HG03558 (cell line): ENCODE results near the gene RAB33A.
A peak's percentile ranks its signal among the peaks of the same experiment; 100 is the strongest.

Experiments used
- ATAC-seq: cut with Tn5 transposase; IDR thresholded peaks from one replicate; pipeline ENCODE4 v1.9.1; 2021; ENCODE audit warnings: moderate number of reproducible peaks; ENCODE audit not compliant: unreplicated experiment; ENCODE audit errors: extremely low read depth

RAB33A gene

DNA sequence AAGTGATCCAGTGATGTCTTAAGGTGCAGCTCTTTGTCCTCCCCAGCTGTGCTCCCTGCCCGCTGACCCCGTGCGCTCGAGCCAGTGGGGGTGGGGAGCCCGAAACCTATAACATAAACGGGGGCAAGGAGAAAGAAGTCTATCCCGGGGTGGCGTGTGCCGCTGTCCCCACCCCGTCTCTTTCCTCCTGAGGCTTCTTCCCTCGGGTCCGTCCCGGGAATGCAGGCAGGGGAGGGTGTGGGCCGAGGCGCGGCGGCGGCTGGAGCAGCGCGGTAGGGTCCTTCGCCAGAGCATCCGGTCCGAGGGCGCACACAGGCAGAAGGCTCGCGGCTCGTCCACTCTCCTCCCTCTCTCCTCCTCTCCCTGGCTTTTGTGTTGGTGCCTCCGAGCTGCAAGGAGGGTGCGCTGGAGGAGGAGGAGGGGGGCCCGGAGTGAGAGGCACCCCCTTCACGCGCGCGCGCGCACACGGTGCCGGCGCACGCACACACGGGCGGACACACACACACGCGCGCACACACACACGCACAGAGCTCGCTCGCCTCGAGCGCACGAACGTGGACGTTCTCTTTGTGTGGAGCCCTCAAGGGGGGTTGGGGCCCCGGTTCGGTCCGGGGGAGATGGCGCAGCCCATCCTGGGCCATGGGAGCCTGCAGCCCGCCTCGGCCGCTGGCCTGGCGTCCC, at the start of gene RAB33A:
RAB33A (plus strand) TSS at position 517 of the 681 bp plus-strand sequence; CDS start at position 618, 101 bp downstream.
- ATAC-seq: no peak

DNA sequence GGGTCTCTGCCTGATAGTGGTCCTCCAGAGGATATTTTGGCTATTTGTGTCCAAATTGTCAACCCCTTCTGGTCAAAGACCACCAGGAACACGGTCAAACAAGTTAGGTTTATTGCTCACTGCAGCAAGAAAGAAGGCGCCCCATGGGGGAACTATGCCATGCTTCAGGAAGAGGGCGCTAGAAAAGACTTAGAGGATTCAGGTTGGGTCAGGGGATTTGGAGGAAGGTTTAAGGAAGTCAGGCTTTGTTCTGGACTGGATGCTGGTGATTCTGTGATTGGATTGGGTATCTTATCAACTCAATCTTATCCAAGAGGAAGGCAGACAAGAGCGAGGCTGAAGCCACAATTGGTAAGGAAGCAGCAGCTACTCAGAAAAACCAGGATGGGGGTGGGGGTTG, 47.2 kb upstream of the RAB33A start:
- no peak for ATAC-seq

DNA sequence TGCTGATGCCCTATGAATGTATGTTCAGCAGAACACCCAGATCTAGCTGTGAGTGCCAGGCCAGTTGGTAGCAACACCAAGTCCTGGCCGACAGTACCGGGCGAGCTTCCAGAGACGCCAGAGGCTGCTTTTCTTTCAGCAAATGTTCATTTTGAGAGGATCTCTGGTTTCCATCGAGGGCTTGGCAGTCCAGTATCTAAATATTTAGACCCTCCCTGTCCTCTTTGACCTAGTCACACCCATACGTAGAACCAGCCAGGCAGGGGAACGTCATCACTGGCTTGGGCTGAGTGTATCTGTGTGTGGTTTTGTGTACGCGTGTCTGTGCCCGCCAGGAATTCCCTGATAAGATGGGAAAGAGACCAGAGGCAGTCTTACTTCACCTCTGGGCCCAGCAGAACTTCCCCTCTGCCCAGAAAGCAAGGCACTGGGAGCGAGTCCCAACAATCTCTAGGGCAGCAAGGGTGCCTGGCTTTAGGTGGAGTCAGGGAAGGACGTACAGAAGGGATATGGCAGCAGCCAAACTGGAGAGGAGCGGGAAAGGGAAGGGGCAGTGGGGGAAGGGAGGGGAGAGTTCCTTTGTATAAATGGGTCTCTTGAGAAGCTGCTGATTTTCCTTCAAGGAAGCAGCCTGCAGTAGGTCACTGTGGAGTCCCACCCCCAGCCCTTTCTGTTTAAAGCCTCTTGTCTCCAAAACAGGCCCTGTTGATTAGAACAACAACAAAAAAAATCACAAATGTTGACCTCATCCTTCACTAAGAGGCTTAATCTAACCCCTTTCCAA, 46.5 kb upstream of the RAB33A start:
- no peak for ATAC-seq

GRCh38 chrX:130130990-130131389, 40.8 kb upstream of the RAB33A start:
- no peak for ATAC-seq

DNA sequence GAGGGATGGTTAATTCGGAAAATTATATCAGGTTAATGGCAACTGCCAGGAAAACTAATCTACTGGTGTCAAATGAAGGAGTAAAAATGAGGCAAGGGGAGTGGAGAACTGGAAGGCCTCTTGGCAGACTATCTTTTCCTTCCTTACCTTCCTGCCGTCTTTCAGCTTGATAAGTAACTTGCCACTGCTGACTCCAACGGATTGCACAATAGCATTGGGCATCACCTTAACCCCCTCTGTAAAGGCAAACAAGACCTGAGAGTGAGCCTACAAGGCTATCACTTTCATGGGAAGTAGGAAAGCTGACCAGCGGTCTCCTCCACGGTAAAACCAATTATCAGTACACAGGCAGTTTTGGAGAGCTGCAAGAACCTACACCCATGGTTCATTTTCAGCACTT, 35.3 kb upstream of the RAB33A start:
- ATAC-seq: no peak

GRCh38 chrX:130136961-130137360, 34.8 kb upstream of the RAB33A start:
- no peak for ATAC-seq

GRCh38 chrX:130139474-130140201, 32.1 kb upstream of the RAB33A start:
- no peak for ATAC-seq

DNA sequence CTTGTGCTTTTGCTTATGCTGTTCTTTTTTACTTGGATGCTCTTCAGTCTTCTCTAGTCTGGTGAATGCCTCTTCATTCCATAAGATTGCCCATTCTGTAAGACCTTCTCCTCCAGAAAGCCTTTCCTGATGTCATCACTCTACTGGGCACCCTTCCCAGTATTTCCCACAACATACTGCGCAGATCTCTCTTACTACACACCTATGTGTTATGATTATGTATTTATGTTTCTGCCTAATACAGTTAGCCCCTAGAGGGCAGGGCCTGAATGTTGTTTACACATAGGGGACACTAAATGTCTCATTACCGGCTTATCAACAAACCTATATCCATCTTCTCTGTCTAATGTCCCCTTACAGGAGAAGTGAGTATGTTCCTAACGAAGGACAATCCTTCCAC, 27.3 kb upstream of the RAB33A start:
- no peak for ATAC-seq

GRCh38 chrX:130145123-130145522, 26.6 kb upstream of the RAB33A start:
- no peak for ATAC-seq

DNA sequence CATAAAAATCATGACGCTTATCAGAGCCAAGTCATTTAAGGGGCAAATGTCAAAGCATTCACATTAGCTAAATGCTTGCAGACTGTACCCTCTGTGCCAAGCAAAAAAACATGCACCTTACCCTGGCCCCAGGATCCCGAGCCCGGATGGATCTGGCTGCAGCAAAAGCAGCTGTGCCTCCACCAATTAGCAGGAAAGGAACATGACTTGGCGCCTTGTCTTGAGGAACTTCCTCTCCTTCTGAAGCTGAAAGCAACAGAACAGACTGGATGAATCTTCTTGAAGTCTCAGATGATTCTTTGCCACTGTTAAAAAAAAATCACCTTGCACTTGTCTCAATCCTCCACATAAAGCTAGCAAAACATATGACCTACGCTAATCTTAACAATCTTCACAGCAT, 24.1 kb upstream of the RAB33A start:
- no peak for ATAC-seq

DNA sequence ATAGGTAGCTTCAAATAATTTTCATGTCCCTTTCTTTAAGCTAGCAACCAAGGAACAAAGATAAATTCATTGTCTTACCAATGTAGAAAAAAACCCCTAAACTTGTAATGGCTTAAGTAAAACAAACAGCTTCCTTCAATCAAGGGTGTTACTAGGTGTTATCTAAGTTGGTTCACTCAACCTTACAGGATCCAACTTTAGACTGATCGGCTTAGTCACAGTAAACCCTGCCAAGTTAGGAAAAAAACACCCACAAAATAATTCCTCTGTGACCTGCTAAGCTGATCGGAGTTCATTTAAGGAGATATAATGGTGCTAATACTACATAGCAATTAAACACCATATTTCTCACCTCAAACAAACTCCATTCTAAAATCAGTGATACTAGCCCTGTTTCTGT, 16.2 kb upstream of the RAB33A start:
- no peak for ATAC-seq

GRCh38 chrX:130158311-130158710, 13.5 kb upstream of the RAB33A start:
- no peak for ATAC-seq

- no peak for ATAC-seq
Observed at GRCh38 chrX:130159776-130160175, 12.0 kb upstream of the RAB33A start.

DNA sequence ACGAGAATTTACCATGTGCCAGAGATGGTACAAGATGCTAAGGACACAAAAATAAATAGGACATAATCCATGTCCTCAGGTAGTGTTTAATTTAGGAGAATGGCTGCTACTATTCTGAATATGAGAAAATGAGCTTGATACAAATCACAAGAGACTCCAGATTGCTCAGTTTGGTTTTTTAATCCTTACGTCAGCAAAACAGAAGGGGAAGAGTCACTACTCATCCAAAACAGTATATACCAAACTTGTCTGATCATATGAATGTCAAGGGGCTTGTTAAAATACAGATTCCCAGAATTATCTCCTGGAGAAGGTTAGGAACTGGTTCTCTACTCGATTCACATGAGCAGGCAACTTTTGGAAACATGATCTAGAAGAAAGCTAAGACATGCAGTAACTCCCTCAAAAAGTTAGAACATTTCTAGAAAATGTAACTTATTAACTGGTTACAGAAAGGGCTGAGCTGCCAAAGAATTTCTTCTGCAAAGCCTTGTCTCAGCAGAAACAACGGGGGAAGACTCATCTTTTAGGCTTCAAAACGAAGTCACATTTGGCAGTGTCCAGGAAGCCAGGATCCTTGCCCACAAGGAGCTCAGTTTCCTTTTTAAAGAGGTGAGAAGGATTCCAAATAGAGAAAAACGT, 9.5 kb upstream of the RAB33A start:
- no peak for ATAC-seq

DNA sequence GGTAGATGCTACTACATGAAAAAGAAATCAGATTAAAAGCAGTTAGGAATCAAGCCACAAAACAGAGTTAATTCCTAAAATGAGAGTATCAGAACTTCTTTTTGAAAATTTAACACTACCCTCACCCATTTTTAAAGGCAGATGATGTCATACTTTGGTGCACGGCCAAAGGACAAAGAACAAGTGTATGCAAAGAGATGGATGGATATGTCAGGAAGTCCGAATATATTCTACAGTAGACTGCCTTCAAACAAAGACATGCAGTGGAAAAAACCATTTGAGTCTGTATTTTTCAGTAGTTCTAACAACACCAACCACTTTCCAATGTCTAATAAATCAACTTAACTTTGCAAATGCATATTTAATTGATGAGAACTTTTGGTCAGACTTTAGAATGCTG, 8.4 kb upstream of the RAB33A start:
- ATAC-seq: no peak

DNA sequence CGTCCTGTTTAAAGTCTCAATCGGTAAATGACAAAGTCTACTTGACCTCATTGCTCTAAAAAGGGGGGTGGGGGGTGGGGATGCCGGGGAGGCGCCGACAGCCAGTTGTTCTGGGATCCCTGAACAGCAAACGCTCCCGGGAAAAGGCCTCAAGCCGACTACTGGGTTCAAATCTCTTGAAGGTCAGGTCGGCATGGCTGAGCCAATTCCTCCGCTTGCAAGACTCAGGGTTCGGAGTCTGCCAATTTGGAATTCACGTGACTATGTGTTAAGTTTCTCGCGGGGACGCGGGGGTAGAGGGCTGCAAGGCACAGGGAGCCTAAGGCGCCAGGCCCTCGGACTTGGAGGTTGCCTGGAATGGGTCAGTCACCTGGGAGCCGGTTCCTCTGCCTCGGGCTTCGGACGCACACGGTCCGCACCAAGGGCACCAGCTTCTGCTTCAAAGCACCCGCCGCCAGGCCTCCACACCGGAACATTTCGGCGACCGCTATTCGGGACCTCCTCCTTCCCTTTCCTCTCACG, 6.5 kb upstream of the RAB33A start:
- no peak for ATAC-seq

DNA sequence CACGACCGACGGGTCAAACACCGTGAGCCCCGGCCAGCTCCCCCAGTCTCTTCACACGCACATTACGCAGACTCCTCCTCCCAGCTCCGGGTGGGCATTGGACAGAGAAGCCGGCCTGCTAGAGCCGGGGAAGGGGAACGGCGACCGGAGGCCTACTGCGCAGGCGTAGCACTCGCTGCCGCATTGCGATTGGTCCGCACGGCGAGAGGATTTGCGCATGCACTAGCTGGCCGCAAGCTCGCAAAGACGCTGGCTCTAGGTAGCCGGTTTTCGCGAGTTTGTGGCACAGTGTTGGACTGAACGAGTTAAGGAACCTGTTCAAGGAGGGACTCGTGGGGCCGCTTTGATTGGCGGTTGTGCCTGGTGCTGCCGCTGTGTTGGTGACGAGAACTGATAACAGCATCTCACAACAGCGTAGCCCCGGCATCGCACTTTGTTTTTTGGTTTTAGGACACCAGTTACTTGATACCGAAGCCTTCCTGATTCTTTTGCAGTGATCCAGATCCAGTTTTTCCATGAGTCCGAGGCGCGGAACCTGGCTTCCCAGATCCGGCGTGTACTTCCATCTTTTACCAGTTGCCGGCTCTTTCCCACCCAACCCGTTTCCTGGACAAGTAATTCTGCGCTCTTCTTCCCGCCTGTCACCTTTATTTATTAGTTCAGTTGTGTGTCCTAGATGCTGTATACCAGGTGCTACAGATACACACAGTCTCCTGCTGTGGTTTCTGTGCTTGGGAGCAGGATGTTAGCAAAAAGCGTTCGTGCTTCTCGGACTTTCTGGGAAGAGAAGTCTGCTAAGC, 5.9 kb upstream of the RAB33A start, which contains the start of gene AIFM1:
AIFM1 (minus strand) TSS at position 139 of the 800 bp plus-strand sequence. CDS start 185 bp downstream, outside the sequence.
- ATAC-seq: peak; percentile 83

GRCh38 chrX:130166503-130166777, 5.3 kb upstream of the RAB33A start:
- ATAC-seq: no peak

DNA sequence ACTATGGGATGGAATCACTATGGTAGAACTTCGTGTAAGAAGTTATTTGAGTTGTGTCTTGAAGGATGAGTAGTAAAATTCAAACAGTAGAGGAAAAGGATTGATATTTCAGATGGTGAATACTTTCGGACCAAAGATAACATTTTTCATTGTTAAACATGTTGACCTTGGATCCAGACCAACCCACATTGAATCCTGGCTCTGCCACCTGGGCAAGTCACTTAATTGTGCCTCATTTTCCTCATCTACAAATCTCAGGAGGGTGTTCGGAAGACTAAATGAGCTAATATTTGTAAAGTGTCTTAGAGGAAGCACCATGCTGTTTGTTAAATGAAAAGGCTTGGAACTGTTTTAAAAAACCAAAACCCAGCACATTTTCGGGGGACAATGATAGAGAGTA, 4.7 kb upstream of the RAB33A start:
- no peak for ATAC-seq
